ENCODE measurements around the gene HHLA2.

HHLA2 gene

DNA sequence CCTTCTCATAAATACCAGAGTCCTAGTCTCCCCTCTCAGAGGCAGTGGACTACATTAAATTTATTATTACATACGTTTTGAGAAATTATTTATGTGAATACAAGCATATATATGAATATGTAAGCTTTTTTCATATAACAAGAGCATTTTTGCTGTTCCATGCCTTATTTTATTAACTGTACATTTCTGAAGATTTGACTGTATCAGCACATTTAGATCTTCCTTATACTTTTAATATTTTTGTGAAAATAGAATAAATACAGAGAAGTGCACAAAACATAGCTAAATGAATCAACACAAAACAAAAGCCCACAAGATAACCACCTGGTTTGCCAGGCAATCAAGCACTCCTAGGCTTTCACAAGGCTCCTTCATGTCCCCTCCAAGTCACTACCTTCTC lies 27.8 kb downstream of the HHLA2 start:
- H3K4me3 ChIP-seq (replicated peaks in 1 of 2; ENCODE audit: low read depth in 2 of 2, low read length in 2 of 2), result no peak overlapping the region
- TF ChIP-seq, protein P1, sequence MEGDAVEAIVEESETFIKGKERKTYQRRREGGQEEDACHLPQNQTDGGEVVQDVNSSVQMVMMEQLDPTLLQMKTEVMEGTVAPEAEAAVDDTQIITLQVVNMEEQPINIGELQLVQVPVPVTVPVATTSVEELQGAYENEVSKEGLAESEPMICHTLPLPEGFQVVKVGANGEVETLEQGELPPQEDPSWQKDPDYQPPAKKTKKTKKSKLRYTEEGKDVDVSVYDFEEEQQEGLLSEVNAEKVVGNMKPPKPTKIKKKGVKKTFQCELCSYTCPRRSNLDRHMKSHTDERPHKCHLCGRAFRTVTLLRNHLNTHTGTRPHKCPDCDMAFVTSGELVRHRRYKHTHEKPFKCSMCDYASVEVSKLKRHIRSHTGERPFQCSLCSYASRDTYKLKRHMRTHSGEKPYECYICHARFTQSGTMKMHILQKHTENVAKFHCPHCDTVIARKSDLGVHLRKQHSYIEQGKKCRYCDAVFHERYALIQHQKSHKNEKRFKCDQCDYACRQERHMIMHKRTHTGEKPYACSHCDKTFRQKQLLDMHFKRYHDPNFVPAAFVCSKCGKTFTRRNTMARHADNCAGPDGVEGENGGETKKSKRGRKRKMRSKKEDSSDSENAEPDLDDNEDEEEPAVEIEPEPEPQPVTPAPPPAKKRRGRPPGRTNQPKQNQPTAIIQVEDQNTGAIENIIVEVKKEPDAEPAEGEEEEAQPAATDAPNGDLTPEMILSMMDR (IDR thresholded peaks at IDR 0.05; ENCODE audit: low read depth, low read length), result no peak
- DNase-seq (ENCODE audit: low read depth in 2 of 2), result no peak

DNA sequence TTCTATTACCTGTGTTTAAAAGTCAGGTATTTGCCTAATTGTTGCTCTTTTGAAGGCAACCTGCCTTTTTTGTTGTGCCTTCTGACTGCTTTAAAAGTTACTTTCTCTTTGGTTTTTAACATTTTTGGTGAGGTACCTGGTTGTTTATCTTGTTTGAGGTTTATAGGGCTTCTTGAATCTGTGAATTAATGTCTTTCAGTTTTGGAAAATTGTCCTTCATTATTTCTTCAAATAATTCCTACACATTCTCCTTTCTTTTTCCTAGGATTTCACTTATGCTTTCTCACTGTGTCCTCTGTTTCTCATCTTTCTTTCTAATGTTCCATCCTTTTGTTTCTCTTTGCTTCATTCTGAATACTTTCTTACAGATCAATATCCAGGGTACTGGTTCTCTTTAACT lies 30.8 kb downstream of the HHLA2 start:
- no peak for DNase-seq (ENCODE audit: low read depth in 2 of 2)
- no peak overlapping the region for H3K4me3 ChIP-seq (replicated peaks in 1 of 2; ENCODE audit: low read depth in 2 of 2, low read length in 2 of 2)
- TF ChIP-seq, protein P1 (IDR thresholded peaks at IDR 0.05; ENCODE audit: low read depth, low read length), result no peak

DNA sequence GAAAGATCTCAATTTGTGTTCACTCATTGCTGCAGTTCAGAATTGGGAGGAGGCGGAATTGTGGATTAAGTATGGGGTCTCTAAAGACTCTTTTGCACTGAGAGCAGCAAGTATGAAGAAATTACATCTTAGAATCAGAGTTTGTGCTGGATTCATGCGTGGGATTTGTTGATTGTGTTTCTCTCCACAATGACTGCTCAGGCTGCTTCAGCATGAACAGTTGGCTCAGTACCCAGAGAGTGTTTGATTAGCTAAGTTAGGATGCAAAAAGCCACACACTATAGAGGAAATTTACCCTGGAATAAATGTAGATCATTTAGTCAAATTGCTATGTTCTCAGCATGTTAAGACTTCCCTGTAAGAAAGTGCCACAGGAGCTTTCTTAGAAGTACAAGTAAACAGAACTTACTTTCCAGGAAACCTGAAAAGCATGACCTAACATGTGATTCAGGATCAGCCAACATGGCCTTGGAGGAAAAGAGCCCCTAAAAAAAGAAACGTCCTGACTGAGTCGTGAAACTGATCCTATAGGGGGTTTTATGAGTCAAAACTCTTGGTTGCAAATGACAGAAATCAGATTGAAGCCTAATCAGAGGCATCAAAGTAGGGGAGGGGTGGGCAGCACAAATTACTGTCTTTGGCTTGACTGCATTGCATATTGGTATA lies 32.6 kb downstream of the HHLA2 start:
- H3K4me3 ChIP-seq (replicated peaks in 1 of 2; ENCODE audit: low read depth in 2 of 2, low read length in 2 of 2), result no peak overlapping the region
- TF ChIP-seq, protein P1 (IDR thresholded peaks at IDR 0.05; ENCODE audit: low read depth, low read length), result no peak
- DNase-seq (ENCODE audit: low read depth in 2 of 2), result no peak

DNA sequence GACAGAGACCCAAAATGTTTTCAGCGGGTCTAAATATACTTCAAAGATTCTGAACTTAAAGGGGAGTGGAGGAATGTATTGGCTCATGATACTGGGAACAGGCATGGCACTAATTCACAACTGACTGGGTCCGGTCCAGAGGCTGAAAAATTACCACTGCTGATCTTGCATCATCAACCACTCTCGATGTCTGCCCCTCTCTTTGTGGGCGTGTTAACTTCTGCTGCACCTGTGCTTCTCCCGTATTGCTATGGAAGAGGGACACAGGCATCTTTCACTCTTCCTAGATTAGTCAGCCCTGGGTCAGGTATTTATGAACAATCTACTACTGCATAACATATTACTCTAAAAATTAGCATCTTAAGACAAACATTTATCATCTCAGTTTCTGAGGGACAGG lies 33.2 kb downstream of the HHLA2 start:
- no peak overlapping the region for H3K4me3 ChIP-seq (replicated peaks in 1 of 2; ENCODE audit: low read depth in 2 of 2, low read length in 2 of 2)
- TF ChIP-seq, protein P1 (IDR thresholded peaks at IDR 0.05; ENCODE audit: low read depth, low read length), result no peak
- DNase-seq (ENCODE audit: low read depth in 2 of 2), result no peak

DNA sequence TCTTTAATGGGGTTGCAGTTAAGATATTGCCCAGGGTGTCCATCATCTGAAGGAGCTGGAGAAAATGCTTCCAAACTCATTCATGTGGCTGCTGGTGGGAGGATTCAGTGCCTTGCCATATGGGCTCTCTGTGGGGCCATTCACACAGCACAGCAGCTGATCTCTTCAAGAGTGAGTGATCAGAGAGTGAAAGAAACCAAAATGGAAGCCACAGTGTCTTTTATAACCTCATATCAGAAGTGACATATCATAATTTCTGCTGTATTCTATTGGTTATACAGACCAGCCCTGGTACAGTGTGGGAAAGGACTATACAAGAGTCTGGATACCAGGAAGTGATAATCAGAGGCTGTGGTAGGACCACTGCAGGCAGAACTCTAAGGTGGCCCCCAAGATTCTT lies 33.6 kb downstream of the HHLA2 start:
- H3K4me3 ChIP-seq (replicated peaks in 1 of 2; ENCODE audit: low read depth in 2 of 2, low read length in 2 of 2), result no peak overlapping the region
- TF ChIP-seq, protein P1 (IDR thresholded peaks at IDR 0.05; ENCODE audit: low read depth, low read length), result no peak
- no peak for DNase-seq (ENCODE audit: low read depth in 2 of 2)

DNA sequence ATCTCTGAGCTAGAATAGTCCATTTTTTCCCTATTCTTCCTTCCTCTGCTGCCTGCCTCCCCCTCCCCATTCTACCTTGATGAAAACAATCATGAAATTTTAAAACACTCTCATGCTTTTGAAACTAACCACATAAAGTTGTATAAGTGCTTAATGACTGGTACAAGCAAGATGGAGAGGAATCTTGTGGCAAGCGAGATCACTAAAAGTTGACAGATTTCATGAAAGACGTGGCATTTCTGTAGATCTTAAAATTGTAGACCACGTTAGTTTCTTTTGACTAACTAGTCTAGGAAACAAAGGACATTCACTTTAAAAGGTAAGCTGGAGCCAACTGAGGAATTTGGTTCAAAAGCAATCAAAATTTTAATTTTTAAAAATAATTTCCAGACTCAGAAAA lies 35.4 kb downstream of the HHLA2 start:
- TF ChIP-seq, protein P1 (IDR thresholded peaks at IDR 0.05; ENCODE audit: low read depth, low read length), result no peak
- no peak for DNase-seq (ENCODE audit: low read depth in 2 of 2)
- H3K4me3 ChIP-seq (replicated peaks in 1 of 2; ENCODE audit: low read depth in 2 of 2, low read length in 2 of 2), result no peak overlapping the region

DNA sequence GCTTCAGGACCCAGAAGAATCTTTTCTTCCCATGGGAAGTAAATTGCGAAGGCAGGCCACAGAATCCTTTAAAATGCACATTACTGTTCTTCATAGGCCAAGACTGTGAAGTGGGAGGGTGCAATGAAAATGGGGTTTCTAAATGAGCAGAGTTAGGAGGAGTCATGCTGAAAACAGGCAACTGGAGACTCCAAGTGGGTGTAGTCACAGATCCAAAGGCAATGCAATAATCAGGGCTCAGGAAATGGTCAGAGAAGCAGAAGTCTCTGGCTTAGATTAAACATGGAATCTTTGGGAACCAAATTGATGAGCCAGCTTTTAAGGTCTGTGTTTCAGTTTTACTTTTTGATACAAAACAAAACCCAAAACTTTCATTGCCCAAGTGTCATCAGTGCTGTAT lies 37.6 kb downstream of the HHLA2 start:
- TF ChIP-seq, protein P1 (IDR thresholded peaks at IDR 0.05; ENCODE audit: low read depth, low read length), result no peak
- no peak overlapping the region for H3K4me3 ChIP-seq (replicated peaks in 1 of 2; ENCODE audit: low read depth in 2 of 2, low read length in 2 of 2)
- DNase-seq (ENCODE audit: low read depth in 2 of 2), result no peak
